ENCODE results near the gene ZNF800.
"Not testable (repeated sequence)": the region's sequence is repeated elsewhere in the genome, so short reads cannot be mapped to it uniquely, and the experiment has no call there.

ZNF800 gene

DNA sequence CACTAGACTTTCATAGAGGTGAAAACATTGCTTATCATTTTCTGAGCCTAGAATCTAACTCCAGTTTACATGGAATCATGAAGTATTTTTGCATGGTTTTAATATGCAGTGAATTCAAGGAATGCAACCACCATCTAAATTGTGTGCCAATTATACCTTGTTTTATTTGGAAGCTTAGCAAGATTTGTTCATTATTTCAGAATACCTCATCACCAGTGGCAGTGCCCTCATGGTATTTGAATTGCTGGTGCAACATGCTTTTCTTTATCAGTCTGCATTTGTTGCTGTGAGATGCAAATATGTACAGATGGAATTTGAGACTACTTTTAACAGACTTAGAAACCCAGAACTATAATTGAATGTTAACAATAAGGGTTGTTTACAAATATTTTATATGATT is 18.7 kb upstream of the ZNF800 start:
- Mint-ChIP-seq H3K9me3 (no peaks in the 10 kb centered on the region), H3K4me1 (no peaks in the 10 kb centered on the region), H3K36me3 (ENCODE audit: low read depth) (no peaks in the 10 kb centered on the region), H3K4me3 (no peak overlapping the region), H3K27ac (no peak overlapping the region), H3K27me3 (ENCODE audit: low read depth, poor library complexity) (peaks cover 19% of the 10 kb centered on the region)
- no peak for DNase-seq
- TF ChIP-seq, protein P1, sequence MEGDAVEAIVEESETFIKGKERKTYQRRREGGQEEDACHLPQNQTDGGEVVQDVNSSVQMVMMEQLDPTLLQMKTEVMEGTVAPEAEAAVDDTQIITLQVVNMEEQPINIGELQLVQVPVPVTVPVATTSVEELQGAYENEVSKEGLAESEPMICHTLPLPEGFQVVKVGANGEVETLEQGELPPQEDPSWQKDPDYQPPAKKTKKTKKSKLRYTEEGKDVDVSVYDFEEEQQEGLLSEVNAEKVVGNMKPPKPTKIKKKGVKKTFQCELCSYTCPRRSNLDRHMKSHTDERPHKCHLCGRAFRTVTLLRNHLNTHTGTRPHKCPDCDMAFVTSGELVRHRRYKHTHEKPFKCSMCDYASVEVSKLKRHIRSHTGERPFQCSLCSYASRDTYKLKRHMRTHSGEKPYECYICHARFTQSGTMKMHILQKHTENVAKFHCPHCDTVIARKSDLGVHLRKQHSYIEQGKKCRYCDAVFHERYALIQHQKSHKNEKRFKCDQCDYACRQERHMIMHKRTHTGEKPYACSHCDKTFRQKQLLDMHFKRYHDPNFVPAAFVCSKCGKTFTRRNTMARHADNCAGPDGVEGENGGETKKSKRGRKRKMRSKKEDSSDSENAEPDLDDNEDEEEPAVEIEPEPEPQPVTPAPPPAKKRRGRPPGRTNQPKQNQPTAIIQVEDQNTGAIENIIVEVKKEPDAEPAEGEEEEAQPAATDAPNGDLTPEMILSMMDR (IDR thresholded peaks at IDR 0.05): no peak

DNA sequence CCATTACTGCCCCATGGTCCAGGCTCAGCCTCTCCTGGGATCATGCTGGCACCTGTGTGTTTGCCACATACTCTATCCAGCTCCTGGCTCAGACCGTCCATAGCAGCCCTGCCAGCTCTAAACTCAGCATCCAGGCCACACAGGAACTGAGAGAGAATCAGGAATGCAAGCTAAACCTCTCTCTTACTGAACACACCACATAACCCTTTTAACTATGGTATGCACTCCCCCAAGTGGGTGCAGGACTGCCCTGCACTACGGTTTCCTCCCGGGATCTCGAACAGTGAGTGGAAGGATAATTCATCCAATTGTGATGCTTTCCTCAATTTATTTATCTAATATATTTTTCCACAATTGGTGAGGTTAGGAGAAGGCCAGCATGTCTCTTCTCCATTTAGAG is 17.1 kb upstream of the ZNF800 start:
- H3K4me3 Mint-ChIP-seq: no peak overlapping the region
- no peaks in the 10 kb centered on the region for H3K36me3 Mint-ChIP-seq (ENCODE audit: low read depth)
- H3K9me3 Mint-ChIP-seq: no peaks in the 10 kb centered on the region
- TF ChIP-seq, protein P1 (IDR thresholded peaks at IDR 0.05): no peak
- H3K27ac Mint-ChIP-seq: no peak overlapping the region
- no peaks in the 10 kb centered on the region for H3K4me1 Mint-ChIP-seq
- peaks cover 27% of the 10 kb centered on the region for H3K27me3 Mint-ChIP-seq (ENCODE audit: low read depth, poor library complexity)
- DNase-seq: no peak

DNA sequence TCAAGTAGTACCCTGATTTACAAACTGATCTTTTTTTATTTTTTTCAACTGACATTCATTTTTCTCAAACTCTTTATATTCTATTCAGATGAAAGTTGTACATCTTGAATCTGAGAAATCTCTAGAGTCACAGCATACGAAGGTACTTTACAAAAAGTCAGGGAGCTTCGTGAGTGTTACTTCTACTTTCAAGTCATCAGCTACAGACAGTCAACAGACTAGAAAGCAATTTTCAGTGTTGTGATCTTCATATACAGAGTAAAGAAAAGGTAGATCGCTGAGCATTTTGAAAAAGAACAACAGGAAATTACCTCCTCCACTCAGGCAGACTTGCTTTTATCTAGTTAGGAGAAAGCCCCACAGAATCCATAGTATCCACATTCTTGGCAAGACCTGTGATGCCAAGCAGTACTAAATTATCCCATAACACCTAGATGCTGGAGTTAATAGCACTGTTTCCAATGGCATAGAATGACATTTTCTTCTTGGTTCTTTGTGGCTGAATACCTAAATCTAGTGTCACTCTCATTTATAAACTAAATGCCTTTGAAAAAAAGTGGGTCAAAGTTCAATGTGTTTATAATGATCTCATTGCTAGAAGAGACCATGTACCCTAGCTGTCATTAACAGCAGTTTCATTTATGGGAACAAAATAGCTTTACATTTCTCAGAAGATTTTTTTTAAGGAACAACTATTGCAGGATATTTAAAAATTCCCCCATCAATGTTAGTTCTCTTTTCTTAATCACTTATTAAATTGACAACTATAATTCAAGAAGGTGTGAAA is 12.0 kb upstream of the ZNF800 start:
- Mint-ChIP-seq H3K27me3 (ENCODE audit: low read depth, poor library complexity) (peaks cover 53% of the 10 kb centered on the region), H3K4me1 (no peaks in the 10 kb centered on the region), H3K36me3 (ENCODE audit: low read depth) (no peaks in the 10 kb centered on the region), H3K9me3 (no peaks in the 10 kb centered on the region), H3K4me3 (no peak overlapping the region), H3K27ac (no peak overlapping the region)
- DNase-seq: no peak
- TF ChIP-seq, protein P1 (IDR thresholded peaks at IDR 0.05): no peak

DNA sequence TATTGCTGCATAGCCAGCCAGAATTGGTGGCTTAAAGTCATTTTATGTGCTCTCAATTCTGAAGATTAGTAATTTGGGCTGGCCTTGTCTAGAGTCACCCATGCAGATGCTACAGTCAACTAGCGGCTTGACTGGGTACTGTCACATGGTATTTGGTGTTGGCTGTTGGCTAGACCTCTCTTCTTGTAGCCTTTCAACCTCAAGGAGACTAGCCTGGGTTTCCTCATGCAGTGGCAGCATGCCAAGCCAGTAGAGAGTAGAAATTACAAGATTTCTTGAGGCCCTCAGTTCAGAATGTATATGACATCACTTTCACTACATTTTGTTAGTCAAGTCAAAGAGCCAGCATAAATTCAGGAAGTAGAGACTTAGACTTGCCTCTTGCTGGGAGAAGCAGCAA is 3.7 kb upstream of the ZNF800 start:
- Mint-ChIP-seq H3K4me1 (peaks cover 18% of the 10 kb centered on the region), H3K36me3 (ENCODE audit: low read depth) (no peaks in the 10 kb centered on the region), H3K27ac (no peak overlapping the region), H3K4me3 (no peak overlapping the region), H3K9me3 (no peaks in the 10 kb centered on the region), H3K27me3 (ENCODE audit: low read depth, poor library complexity) (peaks cover 56% of the 10 kb centered on the region)
- DNase-seq: no peak
- TF ChIP-seq, protein P1 (IDR thresholded peaks at IDR 0.05): no peak

DNA sequence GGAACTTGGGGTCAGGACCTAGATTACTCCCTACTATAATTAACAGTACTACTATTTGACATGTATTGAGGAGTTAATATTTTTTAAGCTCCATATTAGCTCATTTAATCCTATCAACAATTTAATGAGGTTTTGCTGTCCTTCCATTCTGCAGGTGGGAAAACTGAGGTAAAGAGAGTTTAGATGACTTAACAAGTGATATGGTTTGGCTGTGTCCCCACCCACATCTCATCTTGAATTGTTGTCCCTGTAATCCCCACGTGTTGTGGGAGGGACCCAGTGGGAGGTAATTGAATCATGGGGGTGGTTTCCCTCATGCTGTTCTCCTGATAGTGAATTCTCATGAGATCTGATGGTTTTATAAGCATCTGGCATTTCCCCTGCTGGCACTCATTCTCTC is 2.6 kb upstream of the ZNF800 start:
- not testable (repeated sequence) for H3K4me3 Mint-ChIP-seq; DNase-seq; H3K9me3 Mint-ChIP-seq; H3K27ac Mint-ChIP-seq; H3K36me3 Mint-ChIP-seq (ENCODE audit: low read depth)
- H3K27me3 Mint-ChIP-seq (ENCODE audit: low read depth, poor library complexity): peaks cover 49% of the 10 kb centered on the region
- H3K4me1 Mint-ChIP-seq: peaks cover 29% of the 10 kb centered on the region

DNA sequence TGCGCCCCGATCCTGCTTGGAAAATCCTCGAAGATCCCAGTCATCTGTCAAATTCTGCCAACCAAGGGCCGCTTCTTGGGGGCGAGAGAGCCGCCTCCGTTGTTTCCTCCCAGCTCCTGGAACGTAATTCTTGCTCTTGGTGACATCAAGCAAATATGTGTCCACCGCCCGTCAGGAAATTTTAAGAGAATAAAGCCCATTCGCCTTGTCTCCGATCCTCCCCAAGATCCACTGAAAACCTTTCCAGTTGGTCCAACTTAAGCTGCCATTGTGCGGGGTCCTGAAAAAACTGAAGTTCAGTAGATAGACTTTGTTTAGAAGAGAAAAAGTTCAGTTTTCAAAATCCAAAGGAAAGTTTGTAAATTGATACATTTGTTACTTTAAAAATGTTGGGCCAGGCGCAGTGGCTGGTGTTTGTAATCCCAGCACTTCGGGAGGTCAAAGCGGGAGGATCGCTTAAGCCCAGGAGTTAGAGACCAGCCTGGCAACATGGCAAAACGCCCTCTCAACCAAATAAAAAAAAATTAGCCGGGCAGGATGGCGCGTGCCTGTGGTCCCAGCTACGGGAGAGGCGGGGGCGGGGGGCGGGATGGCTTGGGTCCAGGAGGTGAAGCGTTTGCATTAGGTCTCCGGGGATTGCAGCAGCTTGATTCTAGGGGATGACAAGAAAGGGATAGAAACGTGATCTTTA is 1.0 kb upstream of the ZNF800 start:
- Mint-ChIP-seq H3K27ac (peak overlapping the region; percentile 41), H3K36me3 (ENCODE audit: low read depth) (peaks cover 21% of the 10 kb centered on the region), H3K4me3 (peak overlapping the region; percentile 88), H3K4me1 (peaks cover 32% of the 10 kb centered on the region), H3K27me3 (ENCODE audit: low read depth, poor library complexity) (peaks cover 35% of the 10 kb centered on the region), H3K9me3 (no peaks in the 10 kb centered on the region)
- TF ChIP-seq, protein P1 (IDR thresholded peaks at IDR 0.05): no peak
- peak; percentile 12 for DNase-seq

Data from nephron progenitor cell (in vitro differentiated cells).